CD4-positive, alpha-beta T cell (primary cell): Measurements from ENCODE around the gene RGS9. TPM values are rescaled to one million over a fixed set of nuclear protein-coding genes. Genes with fewer than 3 reads are reported as not detected.
"Not testable (repeated sequence)": the region's sequence is repeated elsewhere in the genome, so short reads cannot be mapped to it uniquely, and the experiment has no call there.

Experiments used
- ATAC-seq: fragments of 200-7000 bp; cut with Tn5 transposase; one replicate; pipeline ENCODE4 v1.10.0; 2022; ENCODE audit warnings: mild to moderate bottlenecking; ENCODE audit not compliant: poor library complexity
- CTCF ChIA-PET: fragments of 350-600 bp; sonication (Branson Sonifier 250); formaldehyde crosslinking; loops from one replicate; lab custom pipeline; 2021; ENCODE audit warnings: antibody characterized with exemption, inconsistent platforms; lab: Charles Lee
- POLR2A ChIA-PET: fragments of 350-600 bp; sonication (Branson Sonifier 250); formaldehyde crosslinking; loops from one replicate; lab custom pipeline; 2021; ENCODE audit warnings: antibody characterized with exemption, inconsistent platforms; lab: Charles Lee
- DNase-seq, 14 experiments: peaks; one replicate each; pipeline ENCODE4 v3.0.0-alpha.2; 2013 to 2020; ENCODE audit warnings: mixed read lengths in 2 of 14
- H3K27ac ChIP-seq, 2 donors: one replicate each; pipeline versions ENCODE4 v1.5.1 to v1.7.0; 2013; ENCODE audit warnings: low read length in 2 of 2, low read depth in 1 of 2, mild to moderate bottlenecking in 1 of 2
- H3K27me3 ChIP-seq, 2 experiments: 1 replicate in 1 of 2; 2 replicates in 1 of 2; pipeline versions ENCODE4 v1.6.1 to v1.7.0; 2013; ENCODE audit warnings: low read length in 2 of 2, control low read depth in 1 of 2, mild to moderate bottlenecking in 1 of 2, moderate library complexity in 1 of 2; ENCODE audit not compliant: insufficient read depth in 2 of 2, control insufficient read depth in 1 of 2
- H3K36me3 ChIP-seq: one replicate; pipeline ENCODE4 v1.6.1; 2013; ENCODE audit warnings: low read length, control low read depth; ENCODE audit not compliant: insufficient read depth
- H3K4me1 ChIP-seq: one replicate; pipeline ENCODE4 v1.6.1; 2013; ENCODE audit warnings: low read length, control low read depth; ENCODE audit not compliant: insufficient read depth
- H3K4me3 ChIP-seq: one replicate; pipeline ENCODE4 v1.5.1; 2013; ENCODE audit warnings: mild to moderate bottlenecking, low read length, moderate library complexity
- H3K9me3 ChIP-seq, 2 experiments: 1 replicate in 1 of 2; 2 replicates in 1 of 2; pipeline versions ENCODE4 v1.6.1 to v1.7.0; 2013; ENCODE audit warnings: low read length in 2 of 2, mild to moderate bottlenecking in 2 of 2, control low read depth in 1 of 2, moderate library complexity in 1 of 2; ENCODE audit not compliant: control insufficient read depth in 1 of 2, insufficient read depth in 1 of 2
- H3K27ac Mint-ChIP-seq: one replicate; pipeline ENCODE4 v1.8.0; 2020; ENCODE audit warnings: mixed read lengths
- H3K27me3 Mint-ChIP-seq: one replicate; pipeline ENCODE4 v1.8.0; 2021; ENCODE audit warnings: mixed read lengths
- H3K36me3 Mint-ChIP-seq: one replicate; pipeline ENCODE4 v1.8.0; 2021; ENCODE audit warnings: low read depth, mixed read lengths
- H3K4me1 Mint-ChIP-seq: one replicate; pipeline ENCODE4 v1.8.0; 2021; ENCODE audit warnings: low read depth, mixed read lengths
- H3K4me3 Mint-ChIP-seq: one replicate; pipeline ENCODE4 v1.8.0; 2020; ENCODE audit warnings: mild to moderate bottlenecking, mixed read lengths
- H3K9me3 Mint-ChIP-seq: one replicate; pipeline ENCODE4 v1.8.0; 2020; ENCODE audit warnings: mixed read lengths
- intact Hi-C, 2 experiments: fragments of 100-400 bp; cut with DNase I in 1 of 2; cut with micrococcal nuclease in 1 of 2; formaldehyde crosslinking; loops; one replicate each; pipeline versions ENCODE4 v1.15.1 to v1.9.0; 2023 to 2025; cut with DNase I, micrococcal nuclease
- total RNA-seq, 174 experiments: library from RNA in 2 of 174; stranded (reverse) in 2 of 174; gene quantifications; one replicate each; pipeline ENCODE4 v1.2.3 and lab custom pipeline; 2021 to 2026
- TF ChIP-seq, protein P1 (sequence below): fragments of 200-600 bp; IDR thresholded peaks from one replicate; pipeline ENCODE4 v1.8.0; 2022; ENCODE audit warnings: antibody characterized with exemption, mild to moderate bottlenecking

RGS9 gene
- total RNA-seq, 2 experiments from 2014 or later: 0.60 to 0.73 TPM

DNA sequence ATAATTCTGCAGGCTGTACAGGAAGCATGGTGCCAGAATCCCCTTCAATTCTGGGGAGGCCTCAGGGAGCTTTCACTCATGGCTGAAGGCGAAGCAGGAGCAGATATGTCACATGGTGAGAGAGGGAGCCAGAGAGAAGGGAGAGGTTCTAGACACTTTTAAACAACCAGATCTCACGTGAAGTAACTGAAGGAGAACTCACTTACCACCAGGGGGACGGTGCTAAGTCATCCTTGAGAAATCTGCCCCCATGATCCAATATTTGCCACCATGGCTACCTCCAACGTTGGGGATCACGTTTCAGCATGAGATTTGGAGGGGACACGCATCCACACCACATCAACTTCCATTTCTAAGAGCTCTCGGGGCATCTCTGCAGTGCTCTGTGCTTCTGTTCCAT, 43.2 kb upstream of the RGS9 start:
- no peaks in the 10 kb centered on the region for H3K27me3 Mint-ChIP-seq
- no peak overlapping the region for H3K27ac ChIP-seq
- no peak overlapping the region for H3K4me3 ChIP-seq
- H3K9me3 ChIP-seq: no peaks in the 10 kb centered on the region
- CTCF ChIA-PET: no interaction called here
- H3K27me3 ChIP-seq: no peaks in the 10 kb centered on the region
- ATAC-seq (no peak), DNase-seq (peak in 1 of 14 experiments; percentile 8)
- H3K27ac Mint-ChIP-seq: no peak overlapping the region
- H3K4me1 Mint-ChIP-seq: peaks cover 9% of the 10 kb centered on the region
- POLR2A ChIA-PET: no interaction called here
- H3K36me3 ChIP-seq: no peaks in the 10 kb centered on the region
- H3K36me3 Mint-ChIP-seq: no peaks in the 10 kb centered on the region
- no peak overlapping the region for H3K4me3 Mint-ChIP-seq
- intact Hi-C loops: no loop called here
- no peaks in the 10 kb centered on the region for H3K9me3 Mint-ChIP-seq
- TF ChIP-seq, protein P1, sequence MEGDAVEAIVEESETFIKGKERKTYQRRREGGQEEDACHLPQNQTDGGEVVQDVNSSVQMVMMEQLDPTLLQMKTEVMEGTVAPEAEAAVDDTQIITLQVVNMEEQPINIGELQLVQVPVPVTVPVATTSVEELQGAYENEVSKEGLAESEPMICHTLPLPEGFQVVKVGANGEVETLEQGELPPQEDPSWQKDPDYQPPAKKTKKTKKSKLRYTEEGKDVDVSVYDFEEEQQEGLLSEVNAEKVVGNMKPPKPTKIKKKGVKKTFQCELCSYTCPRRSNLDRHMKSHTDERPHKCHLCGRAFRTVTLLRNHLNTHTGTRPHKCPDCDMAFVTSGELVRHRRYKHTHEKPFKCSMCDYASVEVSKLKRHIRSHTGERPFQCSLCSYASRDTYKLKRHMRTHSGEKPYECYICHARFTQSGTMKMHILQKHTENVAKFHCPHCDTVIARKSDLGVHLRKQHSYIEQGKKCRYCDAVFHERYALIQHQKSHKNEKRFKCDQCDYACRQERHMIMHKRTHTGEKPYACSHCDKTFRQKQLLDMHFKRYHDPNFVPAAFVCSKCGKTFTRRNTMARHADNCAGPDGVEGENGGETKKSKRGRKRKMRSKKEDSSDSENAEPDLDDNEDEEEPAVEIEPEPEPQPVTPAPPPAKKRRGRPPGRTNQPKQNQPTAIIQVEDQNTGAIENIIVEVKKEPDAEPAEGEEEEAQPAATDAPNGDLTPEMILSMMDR: no peak
- H3K4me1 ChIP-seq: no peaks in the 10 kb centered on the region

GRCh38 chr17:65095465-65095864, 41.7 kb upstream of the RGS9 start:
- Mint-ChIP-seq H3K27ac (no peak overlapping the region), H3K4me1 (peaks cover 22% of the 10 kb centered on the region), H3K27me3 (no peaks in the 10 kb centered on the region), H3K4me3 (no peak overlapping the region), H3K36me3 (no peaks in the 10 kb centered on the region), H3K9me3 (no peaks in the 10 kb centered on the region)
- intact Hi-C loops: no loop called here
- TF ChIP-seq, protein P1: no peak
- no peaks in the 10 kb centered on the region for H3K27me3 ChIP-seq
- no peaks in the 10 kb centered on the region for H3K9me3 ChIP-seq
- ATAC-seq (no peak), DNase-seq (no peak)
- no peak overlapping the region for H3K27ac ChIP-seq
- H3K4me3 ChIP-seq: no peak overlapping the region
- ChIA-PET POLR2A (interaction anchor here (1.7 kb wide), 1 partner anchor 39 kb away, joined by 4 read pairs; no protein-coding TSS in a partner anchor), CTCF (interaction anchor here (1.7 kb wide), 1 partner anchor 42 kb away, joined by 3 read pairs; the partner anchor contains the start of gene RGS9)
- H3K4me1 ChIP-seq: peaks cover 10% of the 10 kb centered on the region
- no peaks in the 10 kb centered on the region for H3K36me3 ChIP-seq

DNA sequence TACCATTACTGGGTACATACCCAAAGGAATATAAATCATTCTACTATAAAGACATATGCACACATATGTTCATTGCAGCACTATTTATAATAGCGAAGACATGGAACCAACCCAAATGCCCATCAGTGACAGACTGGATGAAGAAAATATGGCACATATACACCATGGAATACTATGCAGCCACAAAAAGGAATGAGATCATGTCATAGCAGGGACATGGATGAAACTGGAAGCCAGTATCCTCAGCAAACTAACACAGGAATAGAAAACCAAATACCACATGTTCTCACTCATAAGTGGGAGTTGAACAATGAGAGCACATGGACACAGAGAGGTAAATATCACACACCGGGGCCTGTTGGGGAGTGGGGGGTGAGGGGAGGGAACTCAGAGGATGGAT, 40.8 kb upstream of the RGS9 start:
- H3K27me3 Mint-ChIP-seq, intact Hi-C loops, ATAC-seq, H3K27ac ChIP-seq, H3K4me3 ChIP-seq, H3K4me3 Mint-ChIP-seq, H3K9me3 Mint-ChIP-seq, H3K36me3 Mint-ChIP-seq, H3K36me3 ChIP-seq, DNase-seq, H3K9me3 ChIP-seq, H3K27ac Mint-ChIP-seq, H3K27me3 ChIP-seq, POLR2A ChIA-PET: not testable (repeated sequence)
- H3K4me1 Mint-ChIP-seq: peaks cover 26% of the 10 kb centered on the region
- CTCF ChIA-PET: interaction anchor here (1.7 kb wide), 1 partner anchor 41 kb away, joined by 3 read pairs; the partner anchor contains the start of gene RGS9
- H3K4me1 ChIP-seq: peaks cover 18% of the 10 kb centered on the region

DNA sequence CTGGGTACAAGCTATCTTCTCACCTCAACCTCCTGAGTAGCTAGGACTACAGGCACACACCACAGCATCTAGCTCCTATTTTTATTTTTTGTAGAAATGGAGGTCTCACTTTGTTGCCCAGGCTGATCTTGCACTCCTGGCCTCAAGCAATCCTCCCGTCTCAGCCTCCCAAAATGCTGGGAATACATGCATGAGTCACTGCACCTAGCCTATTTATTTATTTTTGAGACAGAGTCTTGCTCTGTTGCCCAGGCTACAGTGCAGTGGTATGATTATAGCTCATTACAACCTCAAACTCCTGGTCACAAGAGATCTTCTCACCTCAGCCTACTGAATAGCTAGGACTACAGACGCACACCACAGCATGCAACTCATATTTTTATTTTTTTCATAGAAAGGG, 40.1 kb upstream of the RGS9 start:
- no peaks in the 10 kb centered on the region for H3K9me3 Mint-ChIP-seq
- TF ChIP-seq, protein P1: no peak
- H3K4me3 Mint-ChIP-seq: no peak overlapping the region
- Histone ChIP-seq H3K4me1 (peaks cover 19% of the 10 kb centered on the region), H3K36me3 (no peaks in the 10 kb centered on the region), H3K4me3 (no peak overlapping the region), H3K27me3 (no peaks in the 10 kb centered on the region), H3K9me3 (no peaks in the 10 kb centered on the region), H3K27ac (no peak overlapping the region)
- H3K36me3 Mint-ChIP-seq: no peaks in the 10 kb centered on the region
- POLR2A ChIA-PET: interaction anchor here (1.3 kb wide), 1 partner anchor 40 kb away, joined by 4 read pairs; no protein-coding TSS in a partner anchor
- intact Hi-C loops: no loop called here
- ATAC-seq: no peak
- peaks cover 26% of the 10 kb centered on the region for H3K4me1 Mint-ChIP-seq
- H3K27me3 Mint-ChIP-seq: no peaks in the 10 kb centered on the region
- no peak for DNase-seq
- CTCF ChIA-PET: no interaction called here
- no peak overlapping the region for H3K27ac Mint-ChIP-seq
